Pons (tissue), 1 donor: ENCODE results near the gene PTDSS2.
"Not testable (repeated sequence)": the region's sequence is repeated elsewhere in the genome, so short reads cannot be mapped to it uniquely, and the experiment has no call there.

Source experiments
- DNase-seq: peaks from one replicate; pipeline ENCODE4 v3.0.0-alpha.2; 2016; ENCODE audit warnings: low spot score

Gene PTDSS2

GRCh38 chr11:504994-505344 lies 54.9 kb downstream of the PTDSS2 start:
- DNase-seq: no peak

- peak; percentile 95 for DNase-seq
Observed at GRCh38 chr11:506238-506994, 56.3 kb downstream of the PTDSS2 start.

GRCh38 chr11:506995-507726 lies 57.1 kb downstream of the PTDSS2 start, which contains the start of gene RNH1:
Gene RNH1 (minus strand): TSS chr11:507242. CDS start chr11:502162, 5,080 bp downstream.
- peak; percentile 94 for DNase-seq

GRCh38 chr11:507727-508515 lies 57.8 kb downstream of the PTDSS2 start:
- no peak for DNase-seq

- no peak for DNase-seq
Observed at GRCh38 chr11:508956-509355, 58.9 kb downstream of the PTDSS2 start.

GRCh38 chr11:512761-513595 lies 62.9 kb downstream of the PTDSS2 start:
- DNase-seq: no peak

GRCh38 chr11:514606-515005 lies 64.5 kb downstream of the PTDSS2 start:
- DNase-seq: no peak

GRCh38 chr11:515131-515530 lies 65.1 kb downstream of the PTDSS2 start:
- no peak for DNase-seq

GRCh38 chr11:516400-516799 lies 66.3 kb downstream of the PTDSS2 start:
- no peak for DNase-seq

GRCh38 chr11:516918-517685 lies 67.0 kb downstream of the PTDSS2 start:
- not testable (repeated sequence) for DNase-seq

- DNase-seq: peak; percentile 85
Observed at GRCh38 chr11:518463-519202, 68.6 kb downstream of the PTDSS2 start.

- DNase-seq: no peak
Observed at GRCh38 chr11:520428-521176, 70.5 kb downstream of the PTDSS2 start.

GRCh38 chr11:521177-521688 lies 71.2 kb downstream of the PTDSS2 start:
- DNase-seq: no peak

GRCh38 chr11:526192-526591 lies 76.1 kb downstream of the PTDSS2 start:
- DNase-seq: no peak

GRCh38 chr11:528166-528814 lies 78.2 kb downstream of the PTDSS2 start:
- DNase-seq: no peak

GRCh38 chr11:528815-529727 lies 79.0 kb downstream of the PTDSS2 start:
- no peak for DNase-seq

GRCh38 chr11:529728-530411 lies 79.8 kb downstream of the PTDSS2 start:
- no peak for DNase-seq
